Neural cell (in vitro differentiated cells): ENCODE results near the gene ABI3BP. TPM values are rescaled to one million over a fixed set of nuclear protein-coding genes. Genes with fewer than 3 reads are reported as not detected.

Experiments
- H2AFZ ChIP-seq: fragments of 200-600, 300-800 bp; sonication (generic), shearing (Covaris generic); 2 replicates; pipeline ENCODE4 v1.6.0; 2014; ENCODE audit warnings: low read depth, mild to moderate bottlenecking, antibody characterized with exemption, low read length, moderate library complexity
- H3F3A ChIP-seq: fragments of 200-600 bp; shearing (Covaris generic); 2 replicates; pipeline ENCODE4 v1.6.1; 2016; ENCODE audit warnings: mild to moderate bottlenecking, moderate library complexity, mixed read lengths, antibody characterized with exemption, low read length; ENCODE audit not compliant: insufficient read depth, poor library complexity, severe bottlenecking
- H3K27ac ChIP-seq: fragments of 200-600, 300-800 bp; sonication (generic), shearing (Covaris generic); 2 replicates; pipeline ENCODE4 v1.5.1; 2014; ENCODE audit warnings: mild to moderate bottlenecking, low read length, moderate library complexity
- H3K27me3 ChIP-seq: fragments of 300-800, 200-600 bp; sonication (generic), shearing (Covaris generic); 2 replicates; pipeline ENCODE4 v1.6.0; 2014; ENCODE audit warnings: mild to moderate bottlenecking, low read depth, low read length, moderate library complexity; ENCODE audit not compliant: insufficient read depth
- H3K36me3 ChIP-seq: fragments of 300-800, 200-600 bp; sonication (generic), shearing (Covaris generic); 2 replicates; pipeline ENCODE4 v1.5.1; 2014; ENCODE audit warnings: mild to moderate bottlenecking, antibody characterized with exemption, low read length, moderate library complexity; ENCODE audit not compliant: insufficient read depth
- H3K4me2 ChIP-seq: fragments of 300-800, 200-600 bp; sonication (generic), shearing (Covaris generic); 2 replicates; pipeline ENCODE4 v1.6.0; 2014; ENCODE audit warnings: mild to moderate bottlenecking, low read length
- H3K4me3 ChIP-seq: fragments of 300-800, 200-600 bp; sonication (generic), shearing (Covaris generic); 2 replicates; pipeline ENCODE4 v1.5.1; 2014; ENCODE audit warnings: mild to moderate bottlenecking, low read length, moderate library complexity
- H3K79me2 ChIP-seq: fragments of 200-600 bp; shearing (Covaris generic); replicated peaks from 2 replicates; pipeline ENCODE4 v1.6.0; 2014; ENCODE audit warnings: mild to moderate bottlenecking, low read length, moderate library complexity; ENCODE audit not compliant: insufficient read depth
- H3K9ac ChIP-seq: fragments of 300-800, 200-600 bp; sonication (generic), shearing (Covaris generic); 2 replicates; pipeline ENCODE4 v1.6.1; 2016; ENCODE audit warnings: mild to moderate bottlenecking, low read length, mixed read lengths
- H3K9me2 ChIP-seq: fragments of 200-600 bp; shearing (Covaris generic); 2 replicates; pipeline ENCODE4 v1.6.1; 2016; ENCODE audit warnings: mild to moderate bottlenecking, low read length, mixed read lengths; ENCODE audit not compliant: insufficient read depth
- H3K9me3 ChIP-seq: fragments of 200-600, 300-800 bp; sonication (generic), shearing (Covaris generic); 2 replicates; pipeline ENCODE4 v1.6.1; 2016; ENCODE audit warnings: mild to moderate bottlenecking, mixed run types, low read length, moderate library complexity, mixed read lengths
- H4K20me1 ChIP-seq: fragments of 200-600 bp; shearing (Covaris generic); 2 replicates; pipeline ENCODE4 v1.6.1; 2016; ENCODE audit warnings: mild to moderate bottlenecking, mixed run types; ENCODE audit not compliant: insufficient read depth
- EZH2 ChIP-seq: fragments of 200-600, 300-800 bp; shearing (Covaris generic), sonication (generic); IDR thresholded peaks from 2 replicates; pipeline ENCODE4 v1.6.1; 2014; ENCODE audit warnings: antibody characterized with exemption, low read length, borderline replicate concordance, mild to moderate bottlenecking; ENCODE audit not compliant: insufficient read depth, poor library complexity, severe bottlenecking
- MXI1 ChIP-seq: fragments of 450-650 bp; conservative IDR thresholded peaks from 2 replicates; pipeline ENCODE4 v1.6.1; 2014; ENCODE audit warnings: antibody characterized with exemption, mild to moderate bottlenecking; ENCODE audit not compliant: poor library complexity, severe bottlenecking
- POLR2AphosphoS5 ChIP-seq: IDR thresholded peaks from 2 replicates; pipeline ENCODE4 v1.6.1; 2012
- RAD21 ChIP-seq: fragments of 450-650 bp; conservative IDR thresholded peaks from 2 replicates; pipeline ENCODE4 v1.6.1; 2014; ENCODE audit warnings: antibody characterized with exemption, mild to moderate bottlenecking, moderate library complexity
- SMC3 ChIP-seq: fragments of 450-650 bp; conservative IDR thresholded peaks from 2 replicates; pipeline ENCODE4 v1.6.1; 2014; ENCODE audit warnings: antibody characterized with exemption, mild to moderate bottlenecking, moderate library complexity; ENCODE audit not compliant: poor library complexity
- TAF1 ChIP-seq: IDR thresholded peaks from 2 replicates; pipeline ENCODE4 v1.6.1; 2012; ENCODE audit warnings: low read depth
- polyA plus RNA-seq: library from polyadenylated mRNA; depleted of rRNA; stranded (reverse); fragments of >200 nt; gene quantifications from 2 replicates; pipeline ENCODE4 v1.2.3, GENCODE V29; 2014
- TF ChIP-seq, protein P1 (sequence below): IDR thresholded peaks from 2 replicates; pipeline ENCODE4 v1.6.1; 2012; ENCODE audit warnings: borderline replicate concordance
- TF ChIP-seq, protein P2 (sequence below): fragments of 450-650 bp; IDR thresholded peaks from 2 replicates; pipeline ENCODE4 v1.5.1; 2014; ENCODE audit warnings: antibody characterized with exemption, mild to moderate bottlenecking, moderate library complexity; ENCODE audit not compliant: poor library complexity, severe bottlenecking

Gene ABI3BP
- polyA plus RNA-seq, 1 donor from 2014 or later = not detected

DNA sequence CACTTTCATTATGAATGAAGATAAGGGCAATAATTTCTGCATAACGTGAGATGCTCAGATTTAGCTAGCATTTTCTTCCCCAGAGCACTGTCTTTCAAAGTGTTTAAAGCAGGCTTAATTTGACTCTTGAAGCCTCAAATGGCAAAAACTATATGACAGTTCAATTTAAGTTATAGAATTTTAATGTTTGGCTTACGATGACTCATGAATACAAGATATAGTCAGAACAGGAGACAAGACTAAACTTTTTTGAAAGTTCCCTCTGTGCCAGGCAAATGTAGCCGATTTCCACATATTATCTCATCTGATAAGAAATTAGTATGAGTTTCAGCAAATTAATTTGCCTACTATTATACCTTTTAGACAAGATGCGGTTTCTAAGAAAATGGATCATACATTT is 19.6 kb downstream of the ABI3BP start:
- TF ChIP-seq, protein P1, sequence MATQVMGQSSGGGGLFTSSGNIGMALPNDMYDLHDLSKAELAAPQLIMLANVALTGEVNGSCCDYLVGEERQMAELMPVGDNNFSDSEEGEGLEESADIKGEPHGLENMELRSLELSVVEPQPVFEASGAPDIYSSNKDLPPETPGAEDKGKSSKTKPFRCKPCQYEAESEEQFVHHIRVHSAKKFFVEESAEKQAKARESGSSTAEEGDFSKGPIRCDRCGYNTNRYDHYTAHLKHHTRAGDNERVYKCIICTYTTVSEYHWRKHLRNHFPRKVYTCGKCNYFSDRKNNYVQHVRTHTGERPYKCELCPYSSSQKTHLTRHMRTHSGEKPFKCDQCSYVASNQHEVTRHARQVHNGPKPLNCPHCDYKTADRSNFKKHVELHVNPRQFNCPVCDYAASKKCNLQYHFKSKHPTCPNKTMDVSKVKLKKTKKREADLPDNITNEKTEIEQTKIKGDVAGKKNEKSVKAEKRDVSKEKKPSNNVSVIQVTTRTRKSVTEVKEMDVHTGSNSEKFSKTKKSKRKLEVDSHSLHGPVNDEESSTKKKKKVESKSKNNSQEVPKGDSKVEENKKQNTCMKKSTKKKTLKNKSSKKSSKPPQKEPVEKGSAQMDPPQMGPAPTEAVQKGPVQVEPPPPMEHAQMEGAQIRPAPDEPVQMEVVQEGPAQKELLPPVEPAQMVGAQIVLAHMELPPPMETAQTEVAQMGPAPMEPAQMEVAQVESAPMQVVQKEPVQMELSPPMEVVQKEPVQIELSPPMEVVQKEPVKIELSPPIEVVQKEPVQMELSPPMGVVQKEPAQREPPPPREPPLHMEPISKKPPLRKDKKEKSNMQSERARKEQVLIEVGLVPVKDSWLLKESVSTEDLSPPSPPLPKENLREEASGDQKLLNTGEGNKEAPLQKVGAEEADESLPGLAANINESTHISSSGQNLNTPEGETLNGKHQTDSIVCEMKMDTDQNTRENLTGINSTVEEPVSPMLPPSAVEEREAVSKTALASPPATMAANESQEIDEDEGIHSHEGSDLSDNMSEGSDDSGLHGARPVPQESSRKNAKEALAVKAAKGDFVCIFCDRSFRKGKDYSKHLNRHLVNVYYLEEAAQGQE = no peak
- no peak for TF ChIP-seq TAF1
- TF ChIP-seq MXI1 = no peak
- TF ChIP-seq POLR2AphosphoS5 = no peak
- no peak for TF ChIP-seq SMC3
- TF ChIP-seq, protein P2, sequence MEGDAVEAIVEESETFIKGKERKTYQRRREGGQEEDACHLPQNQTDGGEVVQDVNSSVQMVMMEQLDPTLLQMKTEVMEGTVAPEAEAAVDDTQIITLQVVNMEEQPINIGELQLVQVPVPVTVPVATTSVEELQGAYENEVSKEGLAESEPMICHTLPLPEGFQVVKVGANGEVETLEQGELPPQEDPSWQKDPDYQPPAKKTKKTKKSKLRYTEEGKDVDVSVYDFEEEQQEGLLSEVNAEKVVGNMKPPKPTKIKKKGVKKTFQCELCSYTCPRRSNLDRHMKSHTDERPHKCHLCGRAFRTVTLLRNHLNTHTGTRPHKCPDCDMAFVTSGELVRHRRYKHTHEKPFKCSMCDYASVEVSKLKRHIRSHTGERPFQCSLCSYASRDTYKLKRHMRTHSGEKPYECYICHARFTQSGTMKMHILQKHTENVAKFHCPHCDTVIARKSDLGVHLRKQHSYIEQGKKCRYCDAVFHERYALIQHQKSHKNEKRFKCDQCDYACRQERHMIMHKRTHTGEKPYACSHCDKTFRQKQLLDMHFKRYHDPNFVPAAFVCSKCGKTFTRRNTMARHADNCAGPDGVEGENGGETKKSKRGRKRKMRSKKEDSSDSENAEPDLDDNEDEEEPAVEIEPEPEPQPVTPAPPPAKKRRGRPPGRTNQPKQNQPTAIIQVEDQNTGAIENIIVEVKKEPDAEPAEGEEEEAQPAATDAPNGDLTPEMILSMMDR = no peak
- no peak for TF ChIP-seq EZH2
- TF ChIP-seq RAD21 = no peak
- Histone ChIP-seq H3K4me3 (no peak overlapping the region), H3K9me3 (no peaks in the 10 kb centered on the region), H3K36me3 (no peaks in the 10 kb centered on the region), H3F3A (no peaks in the 10 kb centered on the region), H3K4me2 (no peak overlapping the region), H2AFZ (no peak overlapping the region), H3K9me2 (no peaks in the 10 kb centered on the region), H3K79me2 (no peaks in the 10 kb centered on the region), H4K20me1 (no peaks in the 10 kb centered on the region), H3K27ac (no peak overlapping the region), H3K9ac (no peak overlapping the region), H3K27me3 (no peaks in the 10 kb centered on the region)

DNA sequence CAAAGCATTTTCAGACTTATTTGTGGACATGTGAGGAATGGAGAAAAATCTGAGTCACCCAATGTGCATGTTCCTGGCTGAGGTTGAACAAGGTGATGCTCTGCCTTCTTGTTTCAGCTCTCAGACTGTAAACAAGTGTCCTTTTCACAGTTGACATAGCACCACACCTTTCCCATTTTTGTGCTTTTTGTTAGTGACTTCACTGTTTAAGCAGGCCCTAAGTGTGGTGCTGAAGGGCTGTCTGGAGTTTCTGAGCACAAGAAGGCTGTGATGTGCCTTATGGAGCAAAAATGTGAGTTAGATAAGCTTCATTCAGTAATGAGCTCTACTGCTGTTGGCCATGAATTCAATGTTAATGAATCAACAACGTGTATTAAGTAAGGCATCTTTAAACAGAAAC is 20.4 kb downstream of the ABI3BP start:
- no peak overlapping the region for H3K27ac ChIP-seq
- H3K79me2 ChIP-seq = no peaks in the 10 kb centered on the region
- H3K27me3 ChIP-seq = no peaks in the 10 kb centered on the region
- H3K36me3 ChIP-seq = no peaks in the 10 kb centered on the region
- no peaks in the 10 kb centered on the region for H3K9me3 ChIP-seq
- no peak overlapping the region for H3K4me2 ChIP-seq
- H3K9me2 ChIP-seq = no peaks in the 10 kb centered on the region
- no peak overlapping the region for H3K9ac ChIP-seq
- H3K4me3 ChIP-seq = no peak overlapping the region
- TF ChIP-seq POLR2AphosphoS5 (no peak), MXI1 (no peak)
- TF ChIP-seq, protein P2 = no peak
- no peaks in the 10 kb centered on the region for H3F3A ChIP-seq
- H4K20me1 ChIP-seq = no peaks in the 10 kb centered on the region
- H2AFZ ChIP-seq = no peak overlapping the region
